Gastrocnemius medialis (tissue), 4 donors: ENCODE results near the gene SLC22A6. TPM values are rescaled to one million over a fixed set of nuclear protein-coding genes. Genes with fewer than 3 reads are reported as not detected.

Experiments
- ATAC-seq, 2 donors: fragments of 150-250 bp; one replicate each; pipeline ENCODE4 v1.9.1; 2016
- DNase-seq, 2 donors: peaks; one replicate each; pipeline ENCODE4 v3.0.0-alpha.2; 2019
- H3K27ac ChIP-seq, 4 donors: fragments of 200-600 bp; sonication (generic); 1 replicate in 1 of 4; 2 replicates in 3 of 4; pipeline ENCODE4 v1.5.1; 2016 to 2018; ENCODE audit warnings: mild to moderate bottlenecking in 2 of 4, moderate library complexity in 1 of 4
- H3K27me3 ChIP-seq, 3 donors: fragments of 200-600 bp; sonication (generic) in 2 of 3; 1 replicate in 1 of 3; 2 replicates in 2 of 3; pipeline versions ENCODE4 v1.5.1 to v1.6.0; 2016 to 2019; ENCODE audit warnings: mild to moderate bottlenecking in 1 of 3, moderate library complexity in 1 of 3
- H3K36me3 ChIP-seq, 2 donors: fragments of 200-600 bp; sonication (generic) in 1 of 2; one replicate each; pipeline ENCODE4 v1.5.1; 2017 to 2018
- H3K4me1 ChIP-seq, 2 donors: fragments of 200-600 bp; sonication (generic) in 1 of 2; one replicate each; pipeline ENCODE4 v1.5.1; 2016 to 2017; ENCODE audit warnings: mild to moderate bottlenecking in 2 of 2
- H3K4me3 ChIP-seq, 4 donors: fragments of 200-600 bp; sonication (generic) in 3 of 4; 1 replicate in 1 of 4; 2 replicates in 3 of 4; pipeline ENCODE4 v1.5.1; 2016 to 2019; ENCODE audit warnings: mild to moderate bottlenecking in 2 of 4
- H3K9me3 ChIP-seq, 3 donors: fragments of 200-600 bp; sonication (generic) in 2 of 3; 1 replicate in 1 of 3; 2 replicates in 2 of 3; pipeline ENCODE4 v1.5.1; 2016 to 2019
- POLR2A ChIP-seq, 2 donors: fragments of 450-650 bp; IDR thresholded peaks; one replicate each; pipeline ENCODE4 v1.6.1; 2017; ENCODE audit warnings: antibody characterized with exemption in 2 of 2, mild to moderate bottlenecking in 2 of 2, moderate library complexity in 2 of 2
- in situ Hi-C, 4 donors: fragments of 200-750 bp; cut with MboI; loops; one replicate each; pipeline versions ENCODE4 v1.15.0 to v1.8.0; 2017; ENCODE audit warnings: low sequenced_read_pairs in 4 of 4
- intact Hi-C: fragments of 100-400 bp; cut with DNase I; formaldehyde crosslinking; loops from one replicate; pipeline ENCODE4 v1.15.1; 2023; ENCODE audit warnings: low total_unique reads
- total RNA-seq, 4 donors: library from RNA; depleted of rRNA; stranded (reverse); fragments of >200 nt; gene quantifications; one replicate each; pipeline versions ENCODE4 v1.1.0 to v1.2.3, GENCODE V29; 2016
- TF ChIP-seq, protein P1 (sequence below), 5 experiments: fragments of 450-650 bp in 3 of 5; fragments of 200-600 bp in 2 of 5; sonication (generic) in 2 of 5; IDR thresholded peaks in 4 of 5; conservative IDR thresholded peaks in 1 of 5; 1 replicate in 4 of 5; 2 replicates in 1 of 5; pipeline ENCODE4 v1.5.1; 2016 to 2019; ENCODE audit warnings: antibody characterized with exemption in 5 of 5, mild to moderate bottlenecking in 3 of 5, moderate library complexity in 3 of 5

SLC22A6 gene
- total RNA-seq, 4 donors from 2014 or later = not detected

GRCh38 chr11:62996271-62996670 lies 11.5 kb upstream of the SLC22A6 start:
- ATAC-seq (no peak), DNase-seq (no peak)
- no peaks in the 10 kb centered on the region for H3K27me3 ChIP-seq
- no peaks in the 10 kb centered on the region for H3K36me3 ChIP-seq
- H3K27ac ChIP-seq = no peak overlapping the region
- intact Hi-C loops (no loop called here), in situ Hi-C loops (no loop called here)
- H3K9me3 ChIP-seq = no peaks in the 10 kb centered on the region
- no peaks in the 10 kb centered on the region for H3K4me1 ChIP-seq
- no peak for TF ChIP-seq POLR2A (IDR thresholded peaks at IDR 0.05)
- TF ChIP-seq, protein P1, sequence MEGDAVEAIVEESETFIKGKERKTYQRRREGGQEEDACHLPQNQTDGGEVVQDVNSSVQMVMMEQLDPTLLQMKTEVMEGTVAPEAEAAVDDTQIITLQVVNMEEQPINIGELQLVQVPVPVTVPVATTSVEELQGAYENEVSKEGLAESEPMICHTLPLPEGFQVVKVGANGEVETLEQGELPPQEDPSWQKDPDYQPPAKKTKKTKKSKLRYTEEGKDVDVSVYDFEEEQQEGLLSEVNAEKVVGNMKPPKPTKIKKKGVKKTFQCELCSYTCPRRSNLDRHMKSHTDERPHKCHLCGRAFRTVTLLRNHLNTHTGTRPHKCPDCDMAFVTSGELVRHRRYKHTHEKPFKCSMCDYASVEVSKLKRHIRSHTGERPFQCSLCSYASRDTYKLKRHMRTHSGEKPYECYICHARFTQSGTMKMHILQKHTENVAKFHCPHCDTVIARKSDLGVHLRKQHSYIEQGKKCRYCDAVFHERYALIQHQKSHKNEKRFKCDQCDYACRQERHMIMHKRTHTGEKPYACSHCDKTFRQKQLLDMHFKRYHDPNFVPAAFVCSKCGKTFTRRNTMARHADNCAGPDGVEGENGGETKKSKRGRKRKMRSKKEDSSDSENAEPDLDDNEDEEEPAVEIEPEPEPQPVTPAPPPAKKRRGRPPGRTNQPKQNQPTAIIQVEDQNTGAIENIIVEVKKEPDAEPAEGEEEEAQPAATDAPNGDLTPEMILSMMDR (IDR thresholded peaks at IDR 0.05 in 4 of 5, conservative IDR thresholded peaks at IDR 0.05 in 1 of 5) = no peak
- no peak overlapping the region for H3K4me3 ChIP-seq

GRCh38 chr11:62994775-62995174 lies 10.0 kb upstream of the SLC22A6 start:
- no peak for TF ChIP-seq POLR2A (IDR thresholded peaks at IDR 0.05)
- TF ChIP-seq, protein P1 (IDR thresholded peaks at IDR 0.05 in 4 of 5, conservative IDR thresholded peaks at IDR 0.05 in 1 of 5) = no peak
- Histone ChIP-seq H3K4me1 (no peaks in the 10 kb centered on the region), H3K36me3 (no peaks in the 10 kb centered on the region), H3K27ac (no peak overlapping the region), H3K27me3 (no peaks in the 10 kb centered on the region), H3K4me3 (no peak overlapping the region), H3K9me3 (no peaks in the 10 kb centered on the region)
- in situ Hi-C loops = no loop called here
- intact Hi-C loops = no loop called here
- no peak for DNase-seq
- ATAC-seq = no peak

- no peak for DNase-seq
- no peaks in the 10 kb centered on the region for H3K27me3 ChIP-seq
- no peak overlapping the region for H3K4me3 ChIP-seq
- H3K36me3 ChIP-seq = no peaks in the 10 kb centered on the region
- H3K9me3 ChIP-seq = no peaks in the 10 kb centered on the region
- H3K27ac ChIP-seq = no peak overlapping the region
- in situ Hi-C loops = no loop called here
- ATAC-seq = no peak
- intact Hi-C loops = no loop called here
- no peaks in the 10 kb centered on the region for H3K4me1 ChIP-seq
- no peak for TF ChIP-seq POLR2A (IDR thresholded peaks at IDR 0.05)
- TF ChIP-seq, protein P1 (IDR thresholded peaks at IDR 0.05 in 4 of 5, conservative IDR thresholded peaks at IDR 0.05 in 1 of 5) = no peak
Observed at GRCh38 chr11:62988276-62988675, 3.5 kb upstream of the SLC22A6 start.

DNA sequence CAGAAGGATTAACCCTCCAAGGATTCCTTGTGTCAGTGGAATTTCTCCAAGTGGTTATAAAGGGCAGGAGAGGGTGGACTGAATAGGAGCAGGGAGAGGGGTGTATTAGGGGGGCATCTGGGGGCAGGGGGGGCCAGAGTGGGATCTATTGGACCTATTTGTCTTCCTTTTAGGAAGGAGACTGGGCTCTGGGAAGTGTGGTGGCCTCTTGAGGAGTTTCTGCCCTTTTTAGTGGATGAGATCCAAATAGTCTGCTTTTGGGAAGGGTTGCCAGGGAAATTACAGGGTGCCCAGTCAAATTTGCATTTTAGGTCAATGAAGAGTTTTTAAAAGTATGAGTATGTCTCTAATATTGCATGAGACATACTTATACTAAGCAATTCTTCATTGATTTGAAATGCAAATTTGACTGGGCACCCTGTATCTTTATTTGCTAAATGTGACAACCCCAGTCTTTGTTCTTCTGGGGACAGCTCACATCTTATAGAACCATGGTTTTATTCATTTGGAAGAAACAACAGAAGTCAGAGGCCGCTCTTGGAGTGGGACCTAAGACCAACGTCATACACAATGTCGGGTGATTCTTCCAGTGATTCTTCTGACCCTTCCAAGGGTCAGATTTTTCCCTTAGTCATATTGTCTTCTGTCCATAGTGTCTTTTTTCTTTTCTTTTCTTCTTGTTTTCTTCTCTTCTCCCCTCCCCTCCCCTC lies 429 bp upstream of the SLC22A6 start:
- ATAC-seq = no peak
- DNase-seq = no peak
- no peaks in the 10 kb centered on the region for H3K36me3 ChIP-seq
- in situ Hi-C loops (no loop called here), intact Hi-C loops (no loop called here)
- H3K4me3 ChIP-seq = no peak overlapping the region
- H3K4me1 ChIP-seq = no peaks in the 10 kb centered on the region
- no peaks in the 10 kb centered on the region for H3K27me3 ChIP-seq
- H3K27ac ChIP-seq = no peak overlapping the region
- TF ChIP-seq POLR2A (IDR thresholded peaks at IDR 0.05) = no peak
- TF ChIP-seq, protein P1 (IDR thresholded peaks at IDR 0.05 in 4 of 5, conservative IDR thresholded peaks at IDR 0.05 in 1 of 5) = no peak
- H3K9me3 ChIP-seq = no peaks in the 10 kb centered on the region
